ENCODE measurements around the gene AANAT. TPM values are rescaled to one million over a fixed set of nuclear protein-coding genes. Genes with fewer than 3 reads are reported as not detected.

Gene AANAT
- total and polyA plus RNA-seq, 11 donors = 0.19 TPM; not detected in 10

GRCh38 chr17:76500074-76500746 lies 32.8 kb downstream of the AANAT start:
- Histone ChIP-seq H3K27me3 (no peaks in the 10 kb centered on the region), H3K4me3 (peak overlapping the region; percentile 46 to 85 (median 80)), H3K4me1 (peaks cover 10 to 79% (median 43%) of the 10 kb centered on the region in 12 donors), H3K27ac (peak overlapping the region; percentile 72 to 96 (median 92)), H3K36me3 (no peaks in the 10 kb centered on the region), H3K9me3 (no peaks in the 10 kb centered on the region)
- no peak for ATAC-seq
- no peak for TF ChIP-seq CTCF (IDR thresholded peaks at IDR 0.05)
- no peak for TF ChIP-seq POLR2A (IDR thresholded peaks at IDR 0.05)
- intact Hi-C loops (cut with DNase I) = loop anchor here in 5 of 10 donors (2.0 to 10.0 kb wide), 5 partner anchors 15 to 198 kb away; partner anchors contain the start of gene QRICH2 (in 1 of the 5)
- DNase-seq = no peak
- 69 to 76% (median 72%) methylated on average over 11 to 17 of the region's 17 CpGs for WGBS, 4 donors

- ATAC-seq (no peak), DNase-seq (no peak)
- Histone ChIP-seq H3K4me1 (peaks cover 10 to 75% (median 43%) of the 10 kb centered on the region in 12 donors), H3K4me3 (peak overlapping the region; percentile 46 to 85 (median 80)), H3K27me3 (no peaks in the 10 kb centered on the region), H3K27ac (peak overlapping the region; percentile 72 to 96 (median 92)), H3K36me3 (no peaks in the 10 kb centered on the region), H3K9me3 (no peaks in the 10 kb centered on the region)
- 22 to 29% (median 22%) methylated on average over 10 of the region's 10 CpGs; no CpG with 5 or more reads in 1 of the 4 donors for whole genome bisulfite sequencing, 4 donors
- intact Hi-C loops (cut with DNase I) = loop anchor here in 5 of 10 donors (2.0 to 10.0 kb wide), 5 partner anchors 16 to 198 kb away; partner anchors contain the start of gene QRICH2 (in 1 of the 5)
- no peak for TF ChIP-seq POLR2A (IDR thresholded peaks at IDR 0.05)
- TF ChIP-seq CTCF (IDR thresholded peaks at IDR 0.05) = no peak
Observed at GRCh38 chr17:76500747-76501017, 33.3 kb downstream of the AANAT start.

- TF ChIP-seq POLR2A (IDR thresholded peaks at IDR 0.05) (peak; percentile 28 to 94), CTCF (IDR thresholded peaks at IDR 0.05) (no peak)
- Histone ChIP-seq H3K4me1 (peaks cover 10 to 71% (median 42%) of the 10 kb centered on the region in 12 donors), H3K9me3 (no peaks in the 10 kb centered on the region), H3K27me3 (no peaks in the 10 kb centered on the region), H3K36me3 (no peaks in the 10 kb centered on the region), H3K27ac (peak within 1 kb of the TSS; percentile 72 to 96 (median 92)), H3K4me3 (peak within 1 kb of the TSS; percentile 46 to 85 (median 80))
- DNase-seq (peak; percentile 88 to 97 (median 92)), ATAC-seq (peak; percentile 71 to 90 (median 85))
- intact Hi-C loops (cut with DNase I) = loop anchor here in 5 of 10 donors (2.0 to 10.0 kb wide), 5 partner anchors 16 to 199 kb away; partner anchors contain the start of gene QRICH2 (in 1 of the 5)
- WGBS, 4 donors = 2 to 6% (median 2%) methylated on average over 15 to 72 of the region's 72 CpGs
Observed at GRCh38 chr17:76501018-76501826, 33.8 kb downstream of the AANAT start, which contains the start of gene RHBDF2. RHBDF2 (minus strand) TSS chr17:76501423; CDS start chr17:76481524, 19,899 bp downstream.
